Neutrophil (primary cell): ENCODE data around the gene NKAIN1.

Experiments
- H3K27ac ChIP-seq: fragments of 200-600 bp; sonication (generic); 2 replicates; pipeline ENCODE4 v1.5.1; 2016; ENCODE audit warnings: mild to moderate bottlenecking, moderate library complexity
- H3K27me3 ChIP-seq: fragments of 200-600 bp; sonication (generic); 2 replicates; pipeline ENCODE4 v1.6.0; 2016; ENCODE audit warnings: mild to moderate bottlenecking
- H3K36me3 ChIP-seq: fragments of 200-600 bp; sonication (generic); 2 replicates; pipeline ENCODE4 v1.5.1; 2017
- H3K4me1 ChIP-seq, 2 experiments: fragments of 200-600 bp in 1 of 2; sonication (generic) in 1 of 2; 1 replicate in 1 of 2; 2 replicates in 1 of 2; pipeline versions ENCODE4 v1.5.1 to v1.6.1; 2013 to 2016; ENCODE audit warnings: low read depth in 1 of 2, low read length in 1 of 2, mild to moderate bottlenecking in 1 of 2, moderate library complexity in 1 of 2; ENCODE audit not compliant: control insufficient read depth in 1 of 2, insufficient read depth in 1 of 2
- H3K4me3 ChIP-seq, 2 experiments: fragments of 200-600 bp in 1 of 2; sonication (generic) in 1 of 2; 1 replicate in 1 of 2; 2 replicates in 1 of 2; pipeline ENCODE4 v1.5.1; 2013 to 2016; ENCODE audit warnings: low read depth in 1 of 2, low read length in 1 of 2, mild to moderate bottlenecking in 1 of 2, moderate library complexity in 1 of 2
- H3K9me3 ChIP-seq: fragments of 200-600 bp; sonication (generic); 2 replicates; pipeline ENCODE4 v1.5.1; 2016
- CTCF ChIP-seq: fragments of 200-600 bp; sonication (generic); IDR thresholded peaks from 2 replicates; pipeline ENCODE4 v1.5.1; 2016; ENCODE audit warnings: antibody characterized with exemption

NKAIN1 gene

GRCh38 chr1:31257213-31257612, 17.5 kb upstream of the NKAIN1 start:
- no peak overlapping the region for H3K4me3 ChIP-seq

GRCh38 chr1:31249854-31250253, 10.2 kb upstream of the NKAIN1 start:
- TF ChIP-seq CTCF: no peak
- Histone ChIP-seq H3K4me3 (no peak overlapping the region), H3K27ac (no peak overlapping the region), H3K9me3 (no peaks in the 10 kb centered on the region), H3K4me1 (no peaks in the 10 kb centered on the region), H3K27me3 (peaks cover 7% of the 10 kb centered on the region), H3K36me3 (no peaks in the 10 kb centered on the region)

More at GRCh38 chr1:31257213-31257612, 17.5 kb upstream of the NKAIN1 start:
- no peak overlapping the region for H3K27ac ChIP-seq
- H3K4me1 ChIP-seq: no peaks in the 10 kb centered on the region
- peaks cover 57% of the 10 kb centered on the region for H3K36me3 ChIP-seq
- no peaks in the 10 kb centered on the region for H3K27me3 ChIP-seq
- no peak for TF ChIP-seq CTCF
- H3K9me3 ChIP-seq: no peaks in the 10 kb centered on the region

- H3K9me3 ChIP-seq: no peaks in the 10 kb centered on the region
- no peak overlapping the region for H3K4me3 ChIP-seq
- peaks cover 21% of the 10 kb centered on the region for H3K27me3 ChIP-seq
- no peak for TF ChIP-seq CTCF
- H3K27ac ChIP-seq: no peak overlapping the region
- H3K36me3 ChIP-seq: no peaks in the 10 kb centered on the region
- no peaks in the 10 kb centered on the region for H3K4me1 ChIP-seq
Observed at GRCh38 chr1:31248276-31248675, 8.6 kb upstream of the NKAIN1 start.

- no peaks in the 10 kb centered on the region for H3K36me3 ChIP-seq
- peaks cover 60% of the 10 kb centered on the region for H3K27me3 ChIP-seq
- peaks cover 0 to 3% of the 10 kb centered on the region in 2 experiments for H3K4me1 ChIP-seq
- no peaks in the 10 kb centered on the region for H3K9me3 ChIP-seq
- no peak overlapping the region for H3K27ac ChIP-seq
- no peak overlapping the region for H3K4me3 ChIP-seq
- no peak for TF ChIP-seq CTCF
Observed at GRCh38 chr1:31244326-31244725, 4.6 kb upstream of the NKAIN1 start.

GRCh38 chr1:31243501-31244286, 4.0 kb upstream of the NKAIN1 start:
- H3K27me3 ChIP-seq: peaks cover 67% of the 10 kb centered on the region
- no peak for TF ChIP-seq CTCF
- no peak overlapping the region for H3K4me3 ChIP-seq
- no peaks in the 10 kb centered on the region for H3K36me3 ChIP-seq
- peaks cover 0 to 7% of the 10 kb centered on the region in 2 experiments for H3K4me1 ChIP-seq
- no peaks in the 10 kb centered on the region for H3K9me3 ChIP-seq
- H3K27ac ChIP-seq: no peak overlapping the region
